8988T (cell line): ENCODE results near the gene ERG.

ENCODE experiments used
- DNase-seq: peaks from one replicate; pipeline ENCODE4 v3.0.0; 2011

The ERG gene

DNA sequence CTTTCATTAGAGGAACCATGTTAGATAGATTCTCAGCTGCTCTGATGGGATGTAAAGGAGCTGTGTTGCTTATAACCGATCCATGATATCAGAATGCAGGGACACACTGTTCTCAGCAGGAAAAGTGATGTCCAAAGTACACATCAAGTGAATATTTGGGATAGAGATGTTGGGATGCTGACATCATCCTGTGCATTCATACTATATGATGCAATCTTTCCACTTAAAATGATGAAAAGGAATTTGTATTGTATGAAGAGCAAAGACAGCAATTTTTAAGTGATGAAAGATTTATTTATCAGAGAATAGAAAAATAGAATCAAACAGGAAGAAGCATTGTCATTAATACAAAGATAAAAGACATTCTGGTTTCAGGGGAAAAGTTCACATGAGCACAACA is 110.1 kb downstream of the ERG start:
- no peak for DNase-seq

DNA sequence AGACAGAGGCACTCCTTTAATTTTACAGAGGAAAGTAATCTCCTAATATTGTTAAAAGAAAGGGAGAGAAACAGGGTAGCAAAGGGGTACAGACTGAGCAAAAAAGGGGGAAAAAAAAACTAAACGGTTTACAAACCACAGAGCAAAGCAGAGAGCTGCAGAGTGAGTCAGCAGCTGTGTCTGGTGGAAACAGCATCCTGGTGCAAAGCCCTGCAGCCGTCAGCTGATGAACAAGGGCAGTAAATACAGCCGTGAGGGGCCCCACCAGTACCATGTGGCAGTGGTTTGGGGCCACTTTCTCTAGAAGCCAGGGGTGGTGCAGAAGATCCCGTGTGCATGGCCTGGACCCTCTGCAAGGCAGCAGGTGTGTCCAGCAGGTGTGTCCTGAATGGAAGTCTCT is 111.3 kb downstream of the ERG start:
- no peak for DNase-seq

DNA sequence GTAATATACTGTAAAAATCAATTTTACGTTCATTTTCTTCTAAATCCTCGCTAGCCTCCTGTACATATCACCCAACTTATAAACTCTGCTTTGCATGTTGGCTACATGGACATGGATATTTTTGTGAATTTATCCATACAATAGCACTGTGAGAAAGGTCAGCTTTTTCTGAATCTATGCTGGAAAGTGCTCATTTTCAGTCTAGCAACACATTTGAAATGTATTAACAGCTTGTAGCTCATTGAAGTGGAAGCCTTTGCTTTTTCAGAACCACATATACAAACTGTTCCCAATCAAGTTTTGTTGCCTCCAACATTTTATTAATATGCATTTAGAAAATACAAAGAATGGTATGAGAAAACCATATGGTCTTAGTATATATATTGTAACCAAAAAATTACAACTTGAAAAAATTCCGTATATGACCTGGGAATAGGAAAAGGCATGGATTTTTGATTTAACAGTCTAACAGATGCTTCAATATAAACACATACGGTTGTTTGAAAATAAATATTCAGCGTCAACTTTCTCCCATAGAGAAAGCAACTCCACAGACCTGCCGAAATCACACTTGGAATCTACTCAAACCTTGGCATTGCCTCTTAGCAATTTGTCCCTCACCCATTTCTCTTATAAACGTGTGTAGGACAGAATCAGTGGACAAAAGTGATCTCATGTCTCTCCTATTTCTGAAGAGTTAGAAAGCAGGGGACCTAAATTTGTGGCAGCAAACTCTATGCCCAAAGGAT is 112.7 kb downstream of the ERG start:
- DNase-seq = no peak

DNA sequence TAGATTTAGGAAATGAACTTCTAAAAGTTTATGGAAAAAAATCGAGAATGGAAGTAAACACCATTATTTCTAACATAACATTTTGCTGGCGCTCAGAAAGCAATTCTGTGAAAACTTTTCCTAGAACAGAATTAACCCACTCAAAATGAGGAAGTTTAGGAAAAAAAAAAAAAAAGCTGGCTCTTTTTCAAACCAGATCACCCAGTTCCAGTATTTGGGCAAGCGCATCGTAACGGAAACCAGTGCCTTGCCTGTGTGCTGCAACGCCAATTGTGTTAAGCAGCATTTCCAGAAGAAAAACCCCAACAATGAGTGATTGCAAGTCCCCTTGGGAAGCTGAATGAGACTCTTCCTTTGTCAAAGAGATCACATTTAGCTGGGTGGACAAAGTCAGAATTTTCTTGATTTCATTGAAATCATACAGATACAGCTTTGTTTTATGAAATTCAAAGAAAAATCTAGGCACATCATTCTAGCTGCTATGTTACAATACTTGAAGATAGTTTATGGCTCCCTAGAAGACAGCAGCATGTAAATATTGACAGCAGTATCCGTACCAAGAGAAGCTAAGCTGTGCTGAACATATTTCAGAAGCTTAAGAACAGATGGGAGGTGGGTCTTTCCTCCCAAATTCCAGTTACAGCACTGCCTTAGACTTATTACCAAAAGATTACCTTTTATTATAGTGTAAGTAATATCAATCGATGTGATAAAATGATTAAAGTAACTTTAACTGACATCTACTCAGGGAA is 113.4 kb downstream of the ERG start:
- DNase-seq = no peak

- no peak for DNase-seq
These were observed 114.1 kb downstream of the ERG start for GRCh38 chr21:38384238-38384560.

DNA sequence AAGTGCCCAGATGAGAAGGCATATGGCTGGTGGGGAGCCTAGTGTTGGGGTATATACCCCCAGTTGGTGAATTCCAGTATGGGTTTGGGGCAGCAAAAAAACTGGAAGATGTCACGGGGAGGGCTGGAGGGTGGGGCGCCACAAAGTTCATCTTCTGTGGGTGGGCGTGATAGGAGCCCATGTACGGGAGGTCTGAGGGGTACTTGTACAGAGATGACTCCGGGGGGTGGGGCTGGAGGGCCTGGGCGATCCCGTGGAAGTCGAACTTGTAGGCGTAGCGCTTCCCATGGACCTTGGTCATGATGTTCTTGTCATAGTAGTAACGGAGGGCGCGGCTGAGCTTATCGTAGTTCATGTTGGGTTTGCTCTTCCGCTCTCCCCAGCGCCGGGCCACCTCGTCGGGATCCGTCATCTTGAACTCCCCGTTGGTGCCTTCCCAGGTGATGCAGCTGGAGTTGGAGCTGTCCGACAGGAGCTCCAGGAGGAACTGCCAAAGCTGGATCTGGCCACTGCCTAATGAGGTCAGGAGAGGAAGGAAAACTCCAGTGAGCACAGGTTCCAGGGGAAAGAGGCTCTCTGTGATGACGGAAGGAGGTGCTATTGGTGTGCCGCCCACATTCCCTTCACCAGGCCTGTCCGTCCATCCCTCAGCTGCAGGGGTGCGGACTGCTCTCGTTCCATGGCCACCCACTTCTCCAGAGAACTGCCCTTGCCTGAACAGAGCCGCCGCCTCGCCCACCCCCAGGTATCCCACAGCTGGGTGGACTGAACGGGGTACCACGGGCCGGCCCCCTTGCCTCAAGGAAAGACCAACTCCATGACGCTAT is 114.7 kb downstream of the ERG start:
- DNase-seq = no peak

DNA sequence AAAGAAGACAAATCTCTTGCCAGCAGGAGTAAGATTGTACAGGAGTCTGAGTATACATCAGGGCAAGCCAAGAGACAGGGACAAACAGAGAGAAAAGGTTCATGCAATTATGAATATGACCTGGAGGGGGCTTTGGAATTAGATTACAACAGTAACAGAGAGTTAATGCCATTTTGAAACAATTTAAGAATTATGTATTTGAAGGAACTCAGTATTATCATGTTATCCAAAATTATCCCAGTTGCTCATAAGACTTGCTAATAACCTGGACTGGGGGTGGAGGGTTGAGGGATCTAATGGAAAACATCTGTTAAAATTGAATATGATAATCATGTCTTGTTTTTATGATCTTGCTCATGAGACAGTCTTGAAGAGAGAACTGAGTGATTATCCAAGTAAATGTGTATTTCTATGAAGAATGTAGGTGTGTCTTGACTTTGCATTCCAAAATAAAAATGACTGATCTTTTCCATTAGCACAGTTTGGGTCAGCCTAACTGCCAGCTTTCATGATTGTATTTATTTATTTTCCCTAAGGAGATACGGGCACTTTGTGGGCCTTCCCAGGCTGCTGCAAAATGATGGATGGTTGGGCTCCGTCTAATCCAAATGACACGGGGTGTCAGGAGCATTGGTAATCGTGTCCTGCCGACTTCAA is 117.7 kb downstream of the ERG start:
- DNase-seq = no peak

- no peak for DNase-seq
These were observed 119.1 kb downstream of the ERG start for GRCh38 chr21:38379147-38379546.

GRCh38 chr21:38377165-38378088 is 120.8 kb downstream of the ERG start:
- DNase-seq = no peak

DNA sequence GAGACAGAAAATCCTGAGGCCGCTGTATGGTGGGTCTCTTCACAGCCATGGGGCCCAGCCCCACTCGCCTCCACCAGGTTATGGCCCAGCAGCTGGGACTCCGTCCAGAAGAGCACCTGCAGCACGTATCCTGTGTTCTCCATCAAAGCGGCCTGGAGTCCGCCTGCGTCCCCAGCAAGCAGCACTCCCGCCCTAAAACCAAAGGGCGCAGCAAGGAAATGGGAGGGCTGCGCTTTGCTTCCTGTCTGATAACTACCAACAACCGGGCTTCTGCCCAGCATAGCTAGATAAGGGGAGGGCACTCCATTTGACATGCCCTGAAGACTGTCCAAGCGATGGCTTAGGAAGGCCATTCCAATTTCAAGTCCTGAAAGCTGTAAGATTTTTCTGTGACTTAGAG is 121.6 kb downstream of the ERG start:
- no peak for DNase-seq

GRCh38 chr21:38376235-38376634 is 122.0 kb downstream of the ERG start:
- no peak for DNase-seq

- no peak for DNase-seq
These were observed 130.6 kb downstream of the ERG start for GRCh38 chr21:38367646-38368045.

GRCh38 chr21:38365521-38365920 is 132.8 kb downstream of the ERG start:
- DNase-seq = no peak

DNA sequence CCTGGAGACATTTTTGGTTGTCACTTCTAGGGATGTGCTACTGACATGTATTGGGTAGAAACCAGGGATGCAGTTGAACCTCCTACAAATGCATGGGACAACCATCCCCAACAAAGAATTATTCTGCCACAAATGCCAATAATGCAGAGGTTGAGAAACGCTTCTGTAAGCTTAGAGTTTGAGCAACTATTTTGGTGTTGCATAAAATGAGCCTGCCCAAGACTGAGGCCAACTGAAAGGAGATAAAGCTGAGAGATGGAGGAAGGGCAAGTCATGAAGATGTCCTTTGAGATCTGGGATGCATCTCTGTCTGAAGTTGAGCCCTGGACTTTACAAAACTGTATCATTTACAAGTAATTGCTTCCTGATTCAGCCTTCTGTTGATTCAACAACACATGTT is 134.6 kb downstream of the ERG start:
- DNase-seq = no peak

DNA sequence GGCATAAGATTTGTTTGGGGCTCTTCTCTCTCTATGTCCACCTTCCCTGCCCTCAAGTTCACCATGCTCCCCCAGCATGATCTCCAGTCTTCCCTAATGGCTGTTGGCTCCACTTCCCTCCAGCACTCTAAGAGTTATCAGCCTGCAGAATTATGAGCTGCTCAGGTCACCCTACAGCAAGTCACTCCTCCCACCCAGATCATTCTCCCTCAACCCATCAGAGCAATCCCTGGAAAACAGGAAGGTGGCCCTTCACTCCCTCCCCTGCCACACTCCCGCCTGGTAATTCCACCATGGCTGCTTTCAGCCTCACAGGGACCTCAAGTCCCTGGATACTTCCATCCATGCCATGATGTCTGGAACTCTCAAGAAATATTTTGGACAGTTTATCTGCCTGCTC is 137.0 kb downstream of the ERG start:
- DNase-seq = no peak

DNA sequence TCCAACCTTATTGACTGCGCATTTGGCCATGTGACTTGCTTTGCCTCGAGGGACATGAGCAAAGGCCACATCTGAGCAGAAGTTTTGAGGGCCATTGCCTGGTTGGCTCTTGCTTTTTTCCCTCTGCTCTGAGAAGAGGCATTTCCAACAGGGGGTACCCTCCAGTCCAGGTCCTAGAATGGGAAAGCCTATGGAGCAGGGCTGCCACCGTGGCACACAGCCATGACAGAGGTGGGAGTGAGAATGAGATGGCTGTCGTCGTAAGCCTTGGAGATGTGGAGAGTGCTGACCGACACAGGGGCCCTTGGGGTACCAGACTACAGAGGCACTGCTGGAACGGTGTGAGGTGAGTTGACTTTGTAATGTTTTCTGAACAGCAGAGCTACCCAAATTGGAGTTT is 138.4 kb downstream of the ERG start:
- no peak for DNase-seq

DNA sequence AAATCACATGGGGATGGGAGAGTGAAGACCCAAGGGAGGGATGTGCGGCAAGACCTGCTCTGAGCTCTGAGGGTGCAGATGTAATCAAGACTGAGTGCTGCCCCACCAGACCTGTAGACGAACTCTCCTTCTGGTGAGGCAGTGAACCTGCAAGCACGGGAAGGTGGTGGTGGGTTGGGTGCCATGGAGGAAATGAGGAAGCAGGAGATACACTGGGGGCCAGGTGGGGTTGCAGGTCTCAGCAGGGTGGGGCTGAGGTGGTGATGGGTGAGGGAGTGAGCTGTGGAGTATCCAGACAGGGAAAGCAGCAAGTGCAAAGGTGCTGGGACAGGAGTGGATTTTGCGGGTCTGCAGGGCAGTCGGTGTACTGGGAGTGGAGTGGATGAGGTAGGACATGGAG is 139.2 kb downstream of the ERG start:
- no peak for DNase-seq

DNA sequence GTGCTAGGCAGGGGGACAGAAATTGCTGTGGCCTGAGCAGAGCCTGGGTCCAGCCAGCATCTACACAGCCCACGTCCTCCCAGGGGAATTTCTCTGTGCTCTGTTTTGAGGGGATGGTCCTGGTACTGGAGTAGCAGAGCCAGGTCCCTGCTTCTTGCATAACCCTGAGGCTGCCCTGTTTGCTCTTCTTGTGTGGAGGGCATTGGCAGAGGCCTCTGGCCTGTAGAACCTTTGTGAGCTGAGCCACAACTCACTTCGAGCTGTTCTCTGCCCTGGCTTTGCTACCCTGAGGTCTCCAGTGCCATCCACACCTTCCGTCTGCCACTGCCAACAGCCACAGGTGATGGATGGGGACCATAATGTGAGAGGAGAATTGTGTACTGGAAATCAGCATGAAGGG is 139.6 kb downstream of the ERG start:
- DNase-seq = no peak

- no peak for DNase-seq
These were observed 140.2 kb downstream of the ERG start for GRCh38 chr21:38358098-38358497.

DNA sequence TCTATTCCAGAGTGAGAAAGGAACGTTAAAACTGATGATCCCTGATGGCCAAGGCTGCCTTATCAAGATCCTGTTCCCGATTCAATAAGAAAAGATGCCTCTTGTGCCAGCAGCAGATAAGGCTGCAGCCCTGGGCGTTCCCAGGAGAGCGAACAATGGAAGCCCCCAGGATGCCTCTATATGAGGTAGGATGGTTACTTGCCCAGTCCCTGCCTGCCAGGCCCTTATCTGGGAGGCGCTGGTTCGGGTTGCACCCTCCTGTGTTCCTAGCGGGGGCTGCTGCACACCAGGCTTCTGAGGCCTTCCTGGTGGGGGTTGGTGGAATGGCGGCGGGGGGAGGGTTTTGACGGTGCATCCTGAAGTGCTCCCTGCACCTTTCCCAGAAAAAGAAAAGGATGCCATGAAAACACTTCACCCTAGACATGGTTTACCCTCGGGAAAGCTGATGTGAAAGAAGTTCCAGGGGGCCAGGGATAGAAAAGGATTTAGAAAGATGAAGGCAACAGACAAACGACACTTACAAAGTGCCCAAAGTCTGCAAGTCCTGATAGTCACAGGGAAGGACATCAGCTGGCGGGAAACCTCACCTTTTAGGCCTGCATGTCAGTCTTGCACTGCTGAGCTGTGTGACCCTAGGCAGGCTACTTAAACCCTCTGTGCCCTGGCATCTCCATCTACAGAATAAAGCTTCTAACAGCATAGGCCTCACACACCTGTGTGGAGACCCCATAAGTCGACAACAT is 141.2 kb downstream of the ERG start:
- no peak for DNase-seq

DNA sequence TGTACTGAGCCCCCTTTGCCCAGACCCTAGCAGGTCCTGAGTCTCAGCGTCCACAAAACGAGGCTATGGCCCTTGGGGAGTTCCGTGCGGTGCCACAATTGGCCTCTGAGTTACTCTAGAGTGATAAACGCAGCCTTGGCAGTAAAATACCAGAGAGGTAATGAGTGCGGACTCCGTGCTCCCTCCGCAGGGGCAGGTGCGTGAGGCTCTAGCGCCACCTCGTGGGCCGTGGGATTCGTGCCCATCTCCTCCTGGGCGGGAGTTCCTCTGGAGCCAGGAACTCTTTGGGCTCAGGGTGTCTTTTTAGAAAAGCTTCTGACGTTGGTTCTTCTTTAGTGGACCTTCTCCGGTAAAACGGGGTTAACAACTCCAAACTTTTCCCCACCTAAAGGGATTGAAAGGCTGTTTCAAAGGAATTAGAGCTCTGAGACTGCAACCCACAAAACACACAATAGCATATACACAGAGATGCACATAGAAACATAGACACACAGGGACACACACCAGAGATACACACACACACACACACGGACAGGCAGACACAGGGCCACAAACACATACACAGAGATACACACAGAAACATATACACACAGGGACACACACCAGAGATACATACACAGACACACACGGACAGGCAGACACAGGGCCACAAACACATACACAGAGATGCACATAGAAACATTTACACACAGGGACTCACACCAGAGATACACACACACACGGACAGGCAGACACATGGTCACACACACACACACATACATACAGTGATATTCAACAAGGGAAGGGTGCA is 142.1 kb downstream of the ERG start:
- DNase-seq = peak; percentile 61
